GM21737 (cell line): ENCODE data around the gene RNF217.

Experiments
- ATAC-seq: cut with Tn5 transposase; IDR thresholded peaks from one replicate; pipeline ENCODE4 v1.9.1; 2021; ENCODE audit warnings: mild to moderate bottlenecking, moderate library complexity; ENCODE audit not compliant: unreplicated experiment

The RNF217 gene

GRCh38 chr6:124987999-124988591 is 25.9 kb downstream of the RNF217 start:
- no peak for ATAC-seq

- ATAC-seq: no peak
Measured at GRCh38 chr6:124989136-124989983, 27.1 kb downstream of the RNF217 start.

GRCh38 chr6:124990988-124991387 is 28.8 kb downstream of the RNF217 start:
- no peak for ATAC-seq

DNA sequence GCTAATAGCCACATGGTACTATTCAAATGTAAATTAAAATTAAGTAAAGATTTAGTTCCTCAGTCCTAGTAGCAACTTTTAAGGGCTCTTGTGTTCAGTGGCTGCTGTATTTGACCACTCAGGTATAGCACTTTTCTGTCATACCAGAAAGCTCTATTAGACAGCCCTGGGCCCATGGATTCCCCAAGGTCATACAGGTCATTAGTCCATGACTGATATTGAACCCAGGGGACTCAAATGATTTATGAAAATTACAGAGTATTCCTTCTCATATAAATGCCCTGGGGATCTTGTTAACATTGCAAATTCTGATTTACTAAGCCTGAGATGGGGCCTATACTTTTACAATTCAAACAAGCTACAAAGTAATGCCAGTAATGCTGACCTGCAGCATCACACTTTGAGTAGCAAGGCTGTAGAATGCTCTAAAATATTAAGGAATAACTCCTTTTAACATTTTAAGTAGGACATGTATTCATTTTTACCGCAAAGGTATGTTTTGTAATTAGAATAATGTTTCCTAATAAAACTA is 29.6 kb downstream of the RNF217 start:
- ATAC-seq: no peak

- no peak for ATAC-seq
Measured at GRCh38 chr6:124993327-124993726, 31.1 kb downstream of the RNF217 start.

- ATAC-seq: no peak
Measured at GRCh38 chr6:124994648-124995047, 32.4 kb downstream of the RNF217 start.

GRCh38 chr6:124995131-124995530 is 32.9 kb downstream of the RNF217 start:
- no peak for ATAC-seq

DNA sequence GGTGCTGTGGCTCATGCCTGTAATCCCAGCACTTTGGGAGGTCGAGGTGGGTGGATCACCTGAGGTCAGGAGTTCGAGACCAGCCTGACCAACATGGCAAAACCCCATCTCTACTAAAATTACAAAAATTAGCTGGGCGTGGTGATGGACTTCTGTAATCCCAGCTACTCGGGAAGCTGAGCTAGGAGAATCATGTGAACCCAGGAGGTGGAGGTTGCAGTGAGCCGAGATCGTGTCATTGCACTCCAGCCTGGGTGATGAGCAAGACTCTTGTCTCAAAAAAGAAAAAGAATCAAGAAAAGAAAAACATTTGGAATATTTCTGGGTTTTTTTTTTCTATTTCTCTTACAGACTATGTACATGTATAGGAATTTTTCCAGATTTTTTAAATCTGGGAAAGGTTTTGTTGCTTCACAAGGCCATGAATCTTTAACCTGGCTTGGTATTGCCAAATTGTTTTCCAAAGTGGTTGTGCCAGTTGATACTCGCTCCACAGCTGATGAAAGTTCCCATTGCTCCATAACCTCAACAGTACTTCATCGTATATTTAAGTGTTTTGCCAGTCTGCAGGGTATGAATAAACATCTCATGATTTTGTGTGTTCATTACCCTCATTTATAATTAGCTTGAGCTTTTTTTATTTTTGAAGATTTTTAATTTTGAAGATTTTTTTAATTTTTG is 33.5 kb downstream of the RNF217 start:
- ATAC-seq: no peak

DNA sequence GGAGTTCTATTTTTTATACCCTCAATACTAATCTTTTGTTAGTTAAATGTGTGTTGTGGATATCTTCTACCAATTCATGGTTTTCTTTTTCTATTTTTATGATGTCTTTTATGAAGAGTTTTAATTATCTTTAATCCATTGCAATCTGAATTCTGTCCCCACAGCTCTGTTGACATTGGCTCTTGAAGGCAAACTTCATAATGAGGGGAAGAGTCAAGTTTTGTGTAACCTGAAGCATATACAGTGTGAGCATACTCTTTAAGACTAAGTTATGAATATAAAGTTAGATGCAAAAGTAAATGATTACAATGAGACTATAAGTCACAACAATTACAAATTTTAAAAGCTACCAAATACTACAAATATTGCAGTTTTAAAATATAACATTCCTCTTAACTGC is 34.2 kb downstream of the RNF217 start:
- ATAC-seq: no peak

DNA sequence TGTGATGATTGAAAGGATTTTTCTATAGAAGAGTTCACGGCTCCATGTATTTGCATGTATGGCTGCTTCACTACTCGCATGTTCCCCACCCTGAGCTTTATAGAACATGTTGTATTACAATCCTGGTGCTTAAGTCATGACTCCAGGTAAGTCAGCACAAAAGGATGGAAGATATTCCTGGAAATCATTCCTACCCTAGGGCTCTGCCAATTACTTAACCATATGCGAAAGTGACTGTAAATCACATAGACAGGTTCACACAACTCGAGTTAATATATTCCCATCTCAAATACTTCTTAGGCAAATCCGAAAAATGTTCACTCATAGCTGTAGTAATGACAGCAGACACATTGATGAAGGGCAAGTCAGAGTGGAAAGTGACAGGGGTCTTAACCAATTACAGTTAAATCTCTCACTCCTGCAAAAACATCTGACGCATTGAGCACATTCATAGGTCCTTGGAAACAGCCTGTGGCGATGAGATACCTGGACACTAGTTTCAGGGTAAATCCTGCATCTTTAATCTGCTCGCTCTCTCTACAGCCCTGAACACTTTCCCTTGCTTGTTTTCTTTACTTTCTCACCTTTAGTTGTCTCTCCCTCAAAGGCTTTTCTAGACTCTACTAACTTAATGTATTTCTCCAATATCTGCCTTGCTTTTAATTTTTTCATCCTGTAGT is 35.1 kb downstream of the RNF217 start:
- no peak for ATAC-seq

DNA sequence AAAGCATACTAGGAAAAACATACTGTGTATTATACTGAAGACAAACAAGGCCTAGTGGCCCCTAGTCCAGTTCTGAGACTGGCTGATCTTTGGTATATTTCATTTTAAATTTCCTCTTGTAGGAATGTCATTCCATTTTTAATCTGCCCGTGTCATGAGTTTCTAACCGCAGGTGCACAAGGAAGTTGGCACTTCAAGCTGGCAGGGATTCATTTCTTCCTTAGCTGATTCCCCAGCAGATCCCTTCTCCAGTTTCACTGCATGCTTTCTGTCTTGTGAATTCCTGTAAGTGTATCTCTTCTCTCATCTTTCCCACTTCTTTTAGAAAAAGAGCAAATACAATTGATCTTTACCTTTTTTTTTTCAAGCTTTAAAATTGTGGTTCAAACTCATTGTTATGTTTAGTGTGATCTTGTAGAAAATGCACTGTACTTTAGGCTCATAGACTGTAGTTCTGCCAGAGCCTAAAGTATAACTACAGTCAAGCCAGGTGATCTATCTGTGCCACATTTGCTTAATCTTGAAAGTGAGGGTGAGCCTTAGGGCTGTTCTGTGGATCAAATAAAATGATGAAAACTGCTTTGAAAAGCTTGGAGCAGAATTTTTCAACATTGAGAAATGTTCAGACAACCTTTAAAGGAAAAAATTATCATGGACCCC is 37.0 kb downstream of the RNF217 start:
- no peak for ATAC-seq

DNA sequence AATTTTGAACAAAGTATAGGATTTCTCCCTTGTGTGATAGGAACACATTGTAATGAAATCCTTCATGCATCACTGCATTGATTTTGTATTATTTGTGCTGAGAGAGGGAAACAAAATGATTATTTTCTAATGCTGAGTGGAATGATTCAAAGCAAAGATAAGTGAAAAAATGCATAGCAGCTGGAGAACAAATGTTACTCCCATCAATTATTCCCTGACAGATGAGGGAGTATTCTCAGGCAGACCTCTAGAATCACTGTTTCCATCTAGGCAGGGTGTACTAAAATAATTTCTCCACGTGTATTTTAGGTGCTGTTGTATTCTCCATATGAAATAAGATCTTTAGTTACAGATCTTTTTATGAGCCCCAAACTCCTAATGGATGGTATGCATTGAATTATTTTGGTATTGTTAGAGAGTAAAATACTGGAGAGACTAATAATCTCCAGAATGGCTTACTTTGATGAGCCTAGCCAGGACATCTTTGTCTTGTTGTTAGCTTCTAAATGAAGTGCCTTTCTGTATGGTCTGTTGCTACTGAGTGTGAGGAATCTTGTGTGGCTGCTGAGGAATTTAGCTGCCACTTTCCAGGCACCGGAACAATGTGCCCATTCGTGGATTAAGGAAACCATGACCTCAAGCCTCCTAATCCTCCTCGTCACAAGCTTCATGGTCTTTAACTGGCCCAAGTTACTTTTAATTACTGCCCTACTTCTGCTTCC is 39.6 kb downstream of the RNF217 start:
- ATAC-seq: no peak

GRCh38 chr6:125002406-125002741 is 40.1 kb downstream of the RNF217 start:
- no peak for ATAC-seq

DNA sequence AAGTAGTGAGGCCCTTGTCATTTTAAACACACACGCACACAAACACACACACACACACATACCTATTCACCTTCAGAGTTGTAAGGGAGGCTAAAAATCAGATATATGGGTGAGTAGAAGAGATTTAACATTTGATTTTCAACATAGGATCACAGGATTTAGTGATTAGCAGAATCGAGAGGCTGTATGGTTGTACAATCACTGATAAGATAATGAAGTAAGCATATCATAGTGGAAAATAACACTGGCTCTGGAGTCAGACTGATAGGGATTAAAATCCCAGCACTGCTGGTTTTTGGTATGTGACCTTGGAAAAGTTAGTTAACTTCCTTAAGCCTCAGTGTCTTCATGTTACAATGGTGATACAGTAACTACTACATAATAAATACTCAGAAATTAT is 40.8 kb downstream of the RNF217 start:
- no peak for ATAC-seq

- no peak for ATAC-seq
Measured at GRCh38 chr6:125004198-125004597, 42.0 kb downstream of the RNF217 start.

- no peak for ATAC-seq
Measured at GRCh38 chr6:125004797-125005595, 42.8 kb downstream of the RNF217 start.

DNA sequence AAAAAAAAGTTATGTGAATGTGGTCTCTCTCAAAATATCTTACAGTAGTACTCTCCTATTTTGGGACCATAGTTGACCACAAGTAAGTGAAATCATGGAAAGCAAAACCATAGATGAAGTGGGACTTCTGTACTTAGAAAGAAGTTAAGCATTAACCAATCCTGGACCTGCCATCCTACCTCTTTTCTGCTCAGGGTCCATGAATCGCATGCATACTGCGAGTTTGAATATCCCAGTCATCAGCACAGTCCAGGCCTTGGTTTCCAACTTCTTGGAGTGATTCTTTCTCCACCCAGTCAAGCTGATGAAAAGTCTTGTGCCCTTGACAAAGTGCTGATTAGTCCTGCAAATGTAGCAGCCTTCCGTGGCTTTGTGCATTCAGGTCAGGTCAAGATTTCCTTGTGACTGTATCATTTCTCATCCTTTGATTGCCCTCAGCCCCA is 46.0 kb downstream of the RNF217 start:
- no peak for ATAC-seq

DNA sequence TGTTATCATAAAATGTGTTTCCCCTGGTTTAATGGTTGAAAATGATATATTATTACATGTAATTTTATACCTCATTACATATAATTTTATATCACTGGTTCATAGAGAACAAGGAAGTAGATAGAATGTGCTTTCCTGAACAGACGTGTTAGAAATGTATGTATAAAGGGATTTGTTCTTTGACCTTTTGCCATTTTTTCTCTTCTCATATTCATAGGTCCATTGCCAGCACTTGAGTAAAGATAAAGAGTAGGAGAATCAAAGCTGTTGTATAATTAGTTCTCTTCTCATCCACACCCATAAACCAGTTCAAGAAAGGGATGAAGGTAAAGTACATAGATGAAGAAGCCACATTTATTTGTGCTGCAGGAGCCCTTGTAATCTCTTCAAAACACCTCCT is 46.7 kb downstream of the RNF217 start:
- no peak for ATAC-seq

DNA sequence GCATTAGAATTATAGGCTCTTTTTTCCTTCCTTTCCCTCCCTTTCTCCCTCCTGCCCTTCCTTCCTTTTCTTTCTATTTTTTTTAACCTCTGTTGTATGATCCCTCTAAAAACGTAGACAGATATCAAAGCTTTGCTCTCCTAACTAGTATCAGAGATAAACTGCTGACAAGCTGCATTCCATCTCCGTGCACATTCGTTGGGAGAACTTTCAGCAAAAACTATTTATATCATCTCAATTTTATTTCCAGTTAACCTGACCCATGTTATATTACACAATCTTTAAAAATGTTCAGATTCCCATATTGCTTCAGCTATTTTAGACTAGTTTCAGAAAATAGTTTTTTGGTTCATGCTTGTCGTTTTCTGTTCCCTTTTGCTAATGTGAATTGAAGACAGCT is 47.3 kb downstream of the RNF217 start:
- ATAC-seq: no peak
